ENCODE measurements around the gene NEK2. TPM values are rescaled to one million over a fixed set of nuclear protein-coding genes. Genes with fewer than 3 reads are reported as not detected.
"Not testable (repeated sequence)": the region's sequence is repeated elsewhere in the genome, so short reads cannot be mapped to it uniquely, and the experiment has no call there.

NEK2 gene
- total RNA-seq, 1 experiment from 2014 or later = 47.5 TPM

- H3K9ac ChIP-seq (ENCODE audit: low read length) = no peak overlapping the region
- no peak for ATAC-seq
- ChIA-PET CTCF (no interaction called here), POLR2A (ENCODE audit: unreplicated experiment) (no interaction called here)
- no peak overlapping the region for H3K27ac ChIP-seq (ENCODE audit: low read length)
- H3K4me1 ChIP-seq (ENCODE audit: insufficient read depth, low read length) = no peaks in the 10 kb centered on the region
- no peak overlapping the region for H2AFZ ChIP-seq (ENCODE audit: low read length)
- H3F3A ChIP-seq (ENCODE audit: low read length, unreplicated experiment) = no peaks in the 10 kb centered on the region
- H3K4me2 ChIP-seq (ENCODE audit: low read length) = no peak overlapping the region
- H3K79me2 ChIP-seq (ENCODE audit: low read length) = no peaks in the 10 kb centered on the region
- intact Hi-C loops (cut with micrococcal nuclease) = no loop called here
- BruUV-seq (replicated peaks) = no TSS peak
- no peaks in the 10 kb centered on the region for H3K9me3 ChIP-seq (ENCODE audit: low read length)
- no peak for DNase-seq
- H3K27me3 ChIP-seq (ENCODE audit: low read length) = no peaks in the 10 kb centered on the region
- no peak overlapping the region for H3K4me3 ChIP-seq (ENCODE audit: low read length)
- H4K20me1 ChIP-seq (ENCODE audit: low read length) = no peaks in the 10 kb centered on the region
- H3K9me2 ChIP-seq (replicated peaks; ENCODE audit: low read length) = no peaks in the 10 kb centered on the region
- no peaks in the 10 kb centered on the region for H3K36me3 ChIP-seq (ENCODE audit: low read depth, low read length)
- TF ChIP-seq EZH2 (IDR thresholded peaks at IDR 0.05; ENCODE audit: low read length, unreplicated experiment) = no peak
- TF ChIP-seq EZH2phosphoT487 (IDR thresholded peaks at IDR 0.05; ENCODE audit: borderline replicate concordance, low read length) = no peak
- TF ChIP-seq CTCF (conservative IDR thresholded peaks at IDR 0.05; ENCODE audit: low read depth, low read length) = no peak
These were observed 47.1 kb upstream of the NEK2 start for GRCh38 chr1:211722277-211723175.

DNA sequence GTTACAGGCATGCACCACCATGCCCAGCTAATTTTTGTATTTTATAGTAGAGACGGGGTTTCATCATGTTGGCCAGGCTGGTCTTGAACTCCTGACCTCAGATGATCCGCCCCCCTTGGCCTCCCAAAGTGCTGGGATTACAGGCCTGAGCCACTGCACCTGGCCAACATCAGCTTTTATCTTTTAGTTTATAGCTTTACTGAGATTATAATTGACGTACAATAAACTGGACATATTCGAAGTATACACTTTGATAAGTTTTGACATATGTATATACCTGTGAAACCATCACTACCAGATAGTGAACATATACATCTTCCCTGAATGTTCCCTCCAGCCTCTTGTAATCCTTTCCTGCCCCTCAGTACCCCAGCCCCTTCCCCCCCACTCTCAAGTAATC is 41.1 kb upstream of the NEK2 start:
- H3K27ac ChIP-seq (ENCODE audit: low read length); intact Hi-C loops (cut with micrococcal nuclease); ATAC-seq; H3K4me3 ChIP-seq (ENCODE audit: low read length); BruUV-seq (replicated peaks); H3K9me3 ChIP-seq (ENCODE audit: low read length); H3K79me2 ChIP-seq (ENCODE audit: low read length); H3F3A ChIP-seq (ENCODE audit: low read length, unreplicated experiment); H3K36me3 ChIP-seq (ENCODE audit: low read depth, low read length); H4K20me1 ChIP-seq (ENCODE audit: low read length); H3K4me1 ChIP-seq (ENCODE audit: insufficient read depth, low read length); H2AFZ ChIP-seq (ENCODE audit: low read length); H3K4me2 ChIP-seq (ENCODE audit: low read length); DNase-seq; POLR2A ChIA-PET (ENCODE audit: unreplicated experiment); H3K9me2 ChIP-seq (replicated peaks; ENCODE audit: low read length); H3K27me3 ChIP-seq (ENCODE audit: low read length); CTCF ChIA-PET; H3K9ac ChIP-seq (ENCODE audit: low read length): not testable (repeated sequence)

- TF ChIP-seq EZH2phosphoT487 (IDR thresholded peaks at IDR 0.05; ENCODE audit: borderline replicate concordance, low read length) = no peak
- no peak for TF ChIP-seq EZH2 (IDR thresholded peaks at IDR 0.05; ENCODE audit: low read length, unreplicated experiment)
- TF ChIP-seq CTCF (conservative IDR thresholded peaks at IDR 0.05; ENCODE audit: low read depth, low read length) = no peak
- no peaks in the 10 kb centered on the region for H3F3A ChIP-seq (ENCODE audit: low read length, unreplicated experiment)
- DNase-seq (no peak), ATAC-seq (no peak)
- no peak overlapping the region for H2AFZ ChIP-seq (ENCODE audit: low read length)
- no peak overlapping the region for H3K4me3 ChIP-seq (ENCODE audit: low read length)
- H3K36me3 ChIP-seq (ENCODE audit: low read depth, low read length) = no peaks in the 10 kb centered on the region
- H3K27me3 ChIP-seq (ENCODE audit: low read length) = no peaks in the 10 kb centered on the region
- intact Hi-C loops (cut with micrococcal nuclease) = no loop called here
- CTCF ChIA-PET = no interaction called here
- no peak overlapping the region for H3K9ac ChIP-seq (ENCODE audit: low read length)
- H3K27ac ChIP-seq (ENCODE audit: low read length) = no peak overlapping the region
- no peaks in the 10 kb centered on the region for H4K20me1 ChIP-seq (ENCODE audit: low read length)
- H3K9me2 ChIP-seq (replicated peaks; ENCODE audit: low read length) = no peaks in the 10 kb centered on the region
- H3K4me1 ChIP-seq (ENCODE audit: insufficient read depth, low read length) = no peaks in the 10 kb centered on the region
- POLR2A ChIA-PET (ENCODE audit: unreplicated experiment) = no interaction called here
- no TSS peak for BruUV-seq (replicated peaks)
- no peaks in the 10 kb centered on the region for H3K79me2 ChIP-seq (ENCODE audit: low read length)
- H3K9me3 ChIP-seq (ENCODE audit: low read length) = no peaks in the 10 kb centered on the region
- no peak overlapping the region for H3K4me2 ChIP-seq (ENCODE audit: low read length)
These were observed 40.5 kb upstream of the NEK2 start for GRCh38 chr1:211715971-211716370.

All from PC-3 (cell line).